Activated T-helper 1 cell treated with anti-CD3 and anti-CD28 coated beads, Interleukin-12 subunit alpha, Interleukin-12 subunit beta, Interleukin-2, Interleukin-4 antibody, amounts not matched to agents 30 ng/mL and 10 ng/mL and 1 ng/mL, durations not matched to agents 14 hours and 24 hours and 36 hours (primary cell): Measurements from ENCODE around the gene TGIF2LX. TPM values are rescaled to one million over a fixed set of nuclear protein-coding genes. Genes with fewer than 3 reads are reported as not detected.
"Not testable (repeated sequence)": the region's sequence is repeated elsewhere in the genome, so short reads cannot be mapped to it uniquely, and the experiment has no call there.

Experiments used
- DNase-seq: peaks from one replicate; pipeline ENCODE4 v3.0.0; 2021; ENCODE audit warnings: low spot score
- H3K27ac Mint-ChIP-seq: one replicate; pipeline ENCODE4 v1.8.0; 2021; ENCODE audit warnings: mild to moderate bottlenecking, mixed read lengths
- H3K27me3 Mint-ChIP-seq: one replicate; pipeline ENCODE4 v1.8.0; 2022; ENCODE audit warnings: mild to moderate bottlenecking, moderate library complexity, mixed read lengths; ENCODE audit not compliant: insufficient read depth
- H3K36me3 Mint-ChIP-seq: one replicate; pipeline ENCODE4 v1.8.0; 2021; ENCODE audit warnings: low read depth, mixed read lengths
- H3K4me1 Mint-ChIP-seq: one replicate; pipeline ENCODE4 v1.8.0; 2021; ENCODE audit warnings: low read depth, mixed read lengths
- H3K4me3 Mint-ChIP-seq: one replicate; pipeline ENCODE4 v1.8.0; 2021; ENCODE audit warnings: mild to moderate bottlenecking, moderate library complexity, mixed read lengths
- H3K9me3 Mint-ChIP-seq: one replicate; pipeline ENCODE4 v1.8.0; 2021; ENCODE audit warnings: mixed read lengths
- intact Hi-C: fragments of 100-400 bp; cut with micrococcal nuclease; formaldehyde crosslinking; loops from one replicate; pipeline ENCODE4 v1.15.1; 2024
- total RNA-seq: library from RNA; stranded (reverse); gene quantifications from 2 replicates; pipeline ENCODE4 v1.2.3, GENCODE V29; 2022

The TGIF2LX gene
- total RNA-seq = not detected in 2 replicates

DNA sequence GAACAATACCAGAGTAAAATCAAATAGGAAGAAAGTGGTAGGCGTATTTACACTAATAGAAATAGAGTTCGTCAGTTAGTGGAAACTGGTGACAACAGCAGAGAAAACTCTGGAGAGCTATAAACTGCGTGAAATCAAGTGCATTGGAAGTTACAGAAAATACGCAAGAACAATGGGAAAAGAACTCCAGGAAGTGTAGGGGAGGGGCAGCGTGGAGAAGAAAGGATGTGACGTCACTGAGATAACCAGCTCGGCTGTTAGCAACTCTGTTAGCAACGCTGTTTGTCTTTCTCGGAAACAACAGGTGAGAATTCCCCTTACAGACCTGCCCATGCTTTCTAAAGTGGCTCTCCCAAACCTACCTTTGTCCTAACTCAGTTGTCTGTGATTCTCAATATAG lies at the start of gene TGIF2LX:
TSS of gene TGIF2LX (plus strand) at position 244 of the 400 bp plus-strand sequence. CDS start 178 bp downstream, outside the sequence.
- H3K4me1 Mint-ChIP-seq, H3K27me3 Mint-ChIP-seq, DNase-seq: not testable (repeated sequence)

DNA sequence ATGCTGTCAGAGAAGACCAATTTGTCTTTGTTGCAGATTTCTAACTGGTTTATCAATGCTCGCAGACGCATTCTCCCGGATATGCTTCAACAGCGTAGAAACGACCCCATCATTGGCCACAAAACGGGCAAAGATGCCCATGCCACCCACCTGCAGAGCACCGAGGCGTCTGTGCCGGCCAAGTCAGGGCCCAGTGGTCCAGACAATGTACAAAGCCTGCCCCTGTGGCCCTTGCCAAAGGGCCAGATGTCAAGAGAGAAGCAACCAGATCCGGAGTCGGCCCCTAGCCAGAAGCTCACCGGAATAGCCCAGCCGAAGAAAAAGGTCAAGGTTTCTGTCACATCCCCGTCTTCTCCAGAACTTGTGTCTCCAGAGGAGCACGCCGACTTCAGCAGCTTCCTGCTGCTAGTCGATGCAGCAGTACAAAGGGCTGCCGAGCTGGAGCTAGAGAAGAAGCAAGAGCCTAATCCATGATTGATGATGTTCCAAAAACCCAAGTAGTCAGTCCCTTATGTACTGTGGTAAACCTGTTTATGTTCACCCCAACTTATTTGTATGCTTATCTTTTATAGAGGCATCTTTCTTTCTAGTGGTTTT lies 728 bp downstream of the TGIF2LX start:
- H3K4me3 Mint-ChIP-seq, H3K27me3 Mint-ChIP-seq, H3K4me1 Mint-ChIP-seq, DNase-seq, H3K9me3 Mint-ChIP-seq, H3K27ac Mint-ChIP-seq, H3K36me3 Mint-ChIP-seq, intact Hi-C loops: not testable (repeated sequence)

More for the DNA sequence above, at the start of gene TGIF2LX:
- H3K36me3 Mint-ChIP-seq, H3K9me3 Mint-ChIP-seq, intact Hi-C loops, H3K4me3 Mint-ChIP-seq, H3K27ac Mint-ChIP-seq: not testable (repeated sequence)

DNA sequence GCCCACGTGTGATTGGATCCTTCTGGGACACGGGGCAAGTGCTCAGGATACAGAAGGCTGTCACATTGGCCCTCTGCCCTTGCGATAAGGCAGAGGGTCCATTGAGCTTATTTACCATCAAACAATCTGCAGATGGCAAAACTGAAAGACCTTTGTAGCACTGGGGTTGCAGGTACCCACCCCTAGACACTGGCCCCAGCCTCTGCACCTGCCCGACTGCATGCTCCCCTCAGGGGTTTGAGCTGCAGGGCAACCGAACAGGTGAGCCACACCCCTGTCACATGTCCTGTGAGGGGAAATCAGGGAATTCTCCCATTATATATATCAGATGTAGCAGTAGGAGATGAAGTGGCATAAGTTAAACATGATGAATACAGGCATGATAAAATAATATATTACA lies 21.4 kb downstream of the TGIF2LX start:
- H3K4me1 Mint-ChIP-seq, H3K27ac Mint-ChIP-seq, H3K36me3 Mint-ChIP-seq, DNase-seq, H3K27me3 Mint-ChIP-seq, H3K4me3 Mint-ChIP-seq, H3K9me3 Mint-ChIP-seq, intact Hi-C loops: not testable (repeated sequence)

GRCh38 chrX:89965588-89965987 lies 43.9 kb downstream of the TGIF2LX start:
- H3K36me3 Mint-ChIP-seq, H3K27me3 Mint-ChIP-seq, intact Hi-C loops, H3K4me3 Mint-ChIP-seq, H3K27ac Mint-ChIP-seq, H3K4me1 Mint-ChIP-seq, DNase-seq, H3K9me3 Mint-ChIP-seq: not testable (repeated sequence)
